Activated naive CD4-positive, alpha-beta T cell treated with anti-CD3 and anti-CD28 coated beads, Interleukin-2, amount 10 ng/mL, durations not matched to agents 7 days and 5 days (primary cell): ENCODE data around the gene ZDHHC11.
"Not testable (repeated sequence)": the region's sequence is repeated elsewhere in the genome, so short reads cannot be mapped to it uniquely, and the experiment has no call there.

Experiments used
- CTCF ChIA-PET: fragments of 350-600 bp; sonication (Branson Sonifier 250); formaldehyde crosslinking; loops from one replicate; lab custom pipeline; 2021; ENCODE audit warnings: antibody characterized with exemption; lab: Charles Lee
- DNase-seq: peaks from one replicate; pipeline ENCODE4 v3.0.0-alpha.2; 2020
- H3K27ac Mint-ChIP-seq: one replicate; pipeline ENCODE4 v1.8.0; 2021; ENCODE audit warnings: mild to moderate bottlenecking, moderate library complexity, mixed read lengths
- H3K27me3 Mint-ChIP-seq: one replicate; pipeline ENCODE4 v1.8.0; 2021; ENCODE audit warnings: mild to moderate bottlenecking, mixed read lengths
- H3K36me3 Mint-ChIP-seq: one replicate; pipeline ENCODE4 v1.8.0; 2021; ENCODE audit warnings: mixed read lengths
- H3K4me1 Mint-ChIP-seq: one replicate; pipeline ENCODE4 v1.8.0; 2021; ENCODE audit warnings: mixed read lengths
- H3K4me3 Mint-ChIP-seq: one replicate; pipeline ENCODE4 v1.8.0; 2021; ENCODE audit warnings: mild to moderate bottlenecking, moderate library complexity, mixed read lengths
- H3K9me3 Mint-ChIP-seq: one replicate; pipeline ENCODE4 v1.8.0; 2021; ENCODE audit warnings: mixed read lengths

Gene ZDHHC11

DNA sequence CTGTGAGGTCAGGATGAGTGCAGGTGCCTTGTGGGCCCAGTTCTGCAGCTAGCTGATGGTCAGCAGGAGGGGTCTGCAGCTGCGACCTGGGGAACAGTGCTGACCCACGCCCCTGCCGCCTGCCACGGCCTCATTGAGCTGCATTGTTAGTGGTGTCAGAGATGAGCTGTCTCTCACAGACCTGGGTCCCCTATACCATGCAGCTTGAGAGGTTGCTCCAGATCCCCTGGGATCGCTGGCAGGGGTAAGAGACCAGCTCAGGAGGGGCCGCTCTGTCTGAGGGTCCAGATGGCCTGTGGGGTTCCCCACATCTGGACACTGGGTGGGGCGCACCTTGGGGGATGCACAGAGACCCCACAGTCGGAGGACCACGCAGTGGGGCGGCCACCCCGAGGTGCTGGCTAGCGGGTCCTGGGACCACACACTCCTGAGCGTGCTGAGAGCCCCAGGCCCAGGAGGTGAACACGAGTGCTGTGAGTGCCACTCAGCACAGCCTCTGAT is 13.1 kb downstream of the ZDHHC11 start:
- H3K27ac Mint-ChIP-seq, H3K4me3 Mint-ChIP-seq, H3K27me3 Mint-ChIP-seq, H3K36me3 Mint-ChIP-seq, H3K9me3 Mint-ChIP-seq, CTCF ChIA-PET, DNase-seq, H3K4me1 Mint-ChIP-seq: not testable (repeated sequence)

DNA sequence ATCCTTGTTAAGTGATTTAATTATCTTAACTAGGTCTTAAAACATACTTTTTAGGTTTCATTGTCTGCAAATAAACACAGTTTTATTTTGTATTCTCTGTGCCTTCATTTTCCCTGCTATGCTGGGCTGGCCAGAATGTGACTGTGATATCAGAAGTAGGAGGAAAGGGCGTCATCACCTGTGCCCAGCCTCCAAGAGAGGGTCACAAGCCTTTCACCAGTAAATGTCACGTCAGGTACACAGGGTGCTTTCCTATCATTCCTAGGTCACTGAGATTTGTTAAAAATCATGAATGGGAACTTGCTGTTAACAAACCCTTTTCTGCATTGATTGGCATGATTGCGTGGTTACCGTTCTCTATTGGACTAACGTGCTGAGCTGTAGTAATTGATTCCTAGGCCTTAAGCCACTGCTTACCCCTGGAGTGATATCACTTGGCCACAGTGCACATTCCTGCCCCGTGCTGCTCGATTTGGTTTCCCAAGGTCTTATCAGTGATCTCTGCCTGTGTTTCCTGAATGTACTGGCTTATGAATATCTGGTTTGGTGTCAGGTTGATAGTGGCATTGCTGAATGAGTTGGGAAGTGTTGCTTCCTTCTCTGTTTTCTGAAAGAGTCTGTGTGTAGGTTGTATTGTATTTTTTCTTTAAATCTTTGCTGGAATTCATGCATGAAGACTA is 14.7 kb downstream of the ZDHHC11 start:
- H3K27me3 Mint-ChIP-seq, H3K27ac Mint-ChIP-seq, CTCF ChIA-PET, H3K36me3 Mint-ChIP-seq, H3K9me3 Mint-ChIP-seq, H3K4me1 Mint-ChIP-seq, H3K4me3 Mint-ChIP-seq: not testable (repeated sequence)
- DNase-seq, result peak; percentile 12

DNA sequence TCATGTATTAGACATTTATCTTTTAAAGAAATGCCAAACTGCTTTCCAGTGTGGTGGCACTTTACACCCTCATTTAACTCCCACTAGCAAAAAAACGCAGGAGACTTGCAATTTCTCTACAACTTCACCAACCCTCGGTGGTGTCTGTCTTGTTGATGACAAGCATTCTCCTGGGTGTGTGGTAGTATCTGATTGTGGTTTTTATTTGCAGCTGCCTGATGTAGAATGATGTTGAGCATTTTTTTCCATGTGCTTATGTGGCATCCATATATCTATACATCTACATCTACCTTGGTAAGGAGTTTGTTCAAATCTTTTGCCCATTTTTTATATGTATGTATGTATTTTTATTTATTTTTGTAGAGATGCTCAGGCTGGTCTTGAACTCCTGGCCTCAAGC is 16.8 kb downstream of the ZDHHC11 start:
- H3K9me3 Mint-ChIP-seq, CTCF ChIA-PET: not testable (repeated sequence)

DNA sequence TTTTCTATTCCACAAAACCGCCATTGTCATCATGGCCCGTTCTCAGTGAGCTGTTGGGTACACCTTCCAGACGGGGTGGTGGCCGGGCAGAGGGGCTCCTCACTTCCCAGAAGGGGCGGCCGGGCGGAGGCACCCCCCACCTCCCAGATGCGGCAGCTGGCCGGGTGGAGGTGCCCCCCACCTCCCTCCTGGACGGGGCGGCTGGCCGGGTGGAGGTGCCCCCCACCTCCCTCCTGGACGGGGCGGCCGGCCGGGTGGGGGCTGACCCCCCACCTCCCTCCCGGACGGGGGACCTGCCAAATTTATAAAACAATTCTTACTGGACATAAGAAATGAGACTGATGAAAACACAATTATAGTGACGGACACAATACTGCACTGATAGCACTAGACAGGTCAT is 22.6 kb downstream of the ZDHHC11 start:
- H3K27ac Mint-ChIP-seq, H3K9me3 Mint-ChIP-seq, CTCF ChIA-PET, H3K27me3 Mint-ChIP-seq, DNase-seq, H3K36me3 Mint-ChIP-seq, H3K4me3 Mint-ChIP-seq, H3K4me1 Mint-ChIP-seq: not testable (repeated sequence)

More for the DNA sequence above, 16.8 kb downstream of the ZDHHC11 start:
- H3K36me3 Mint-ChIP-seq, H3K4me3 Mint-ChIP-seq, H3K27ac Mint-ChIP-seq, DNase-seq, H3K4me1 Mint-ChIP-seq, H3K27me3 Mint-ChIP-seq: not testable (repeated sequence)

DNA sequence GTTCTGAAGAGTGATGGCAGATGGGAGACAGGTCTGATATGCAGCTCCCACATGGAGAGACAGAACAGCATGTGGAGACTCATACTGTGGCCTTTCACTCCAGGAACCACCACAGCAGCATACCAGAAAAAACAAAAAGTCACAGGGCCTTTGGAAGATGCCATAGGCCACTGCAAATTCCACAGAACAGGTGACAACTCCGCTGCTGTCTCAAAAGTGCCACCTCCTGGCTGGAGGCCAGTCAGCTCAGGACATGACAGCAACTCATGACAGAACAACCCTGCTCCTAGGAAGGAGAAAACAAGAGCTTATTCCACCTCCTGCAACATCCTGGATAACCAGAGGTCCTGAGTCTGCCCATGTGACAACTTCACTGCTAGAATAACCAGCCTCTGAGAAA is 25.2 kb downstream of the ZDHHC11 start:
- CTCF ChIA-PET, H3K9me3 Mint-ChIP-seq, DNase-seq, H3K4me3 Mint-ChIP-seq, H3K27me3 Mint-ChIP-seq, H3K4me1 Mint-ChIP-seq, H3K36me3 Mint-ChIP-seq, H3K27ac Mint-ChIP-seq: not testable (repeated sequence)

DNA sequence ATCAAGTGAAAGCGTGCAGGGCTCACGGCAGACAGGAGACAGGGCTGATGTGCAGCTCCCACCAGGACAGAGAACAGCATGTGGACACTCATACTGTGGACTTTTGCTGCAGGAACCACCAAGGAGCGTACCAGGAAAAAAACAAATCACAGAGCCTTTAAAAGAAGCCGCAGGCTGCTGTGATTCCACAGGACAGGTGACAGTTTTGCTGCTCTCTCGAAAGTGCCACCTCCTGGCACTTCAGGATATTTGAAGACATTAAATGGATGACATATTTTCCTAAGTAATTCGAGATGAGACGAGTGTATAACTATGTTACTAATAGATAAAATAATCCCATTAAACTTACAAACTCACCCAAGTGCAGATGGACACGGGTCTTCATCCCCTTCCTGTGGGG is 29.3 kb downstream of the ZDHHC11 start:
- Mint-ChIP-seq H3K27ac (no peak overlapping the region), H3K4me1 (no peaks in the 10 kb centered on the region), H3K36me3 (no peaks in the 10 kb centered on the region), H3K27me3 (no peaks in the 10 kb centered on the region), H3K9me3 (no peaks in the 10 kb centered on the region), H3K4me3 (no peak overlapping the region)
- CTCF ChIA-PET, result no interaction called here
- DNase-seq, result no peak

DNA sequence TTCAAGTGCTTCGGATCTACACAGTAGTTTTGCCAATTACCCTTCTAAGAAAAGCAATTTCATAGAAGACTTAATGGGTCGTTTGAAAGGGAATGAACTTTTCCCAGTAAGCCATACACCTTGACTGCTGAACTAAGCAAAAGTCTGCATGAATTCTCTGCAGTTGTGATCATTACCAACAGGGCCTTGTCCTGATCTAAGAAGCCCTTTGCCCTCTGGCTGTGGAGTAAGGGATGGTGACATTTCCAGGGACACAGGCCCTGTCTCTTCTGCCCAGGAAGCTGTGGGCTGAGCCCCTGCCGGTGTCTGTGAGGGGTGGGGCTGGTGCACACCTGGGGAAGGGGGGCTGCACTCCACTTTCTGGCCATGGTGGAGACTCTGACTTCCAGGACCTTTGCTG is 30.5 kb downstream of the ZDHHC11 start:
- H3K27ac Mint-ChIP-seq, result no peak overlapping the region
- CTCF ChIA-PET, result no interaction called here
- H3K4me1 Mint-ChIP-seq, result no peaks in the 10 kb centered on the region
- no peaks in the 10 kb centered on the region for H3K9me3 Mint-ChIP-seq
- H3K27me3 Mint-ChIP-seq, result no peaks in the 10 kb centered on the region
- DNase-seq, result no peak
- no peaks in the 10 kb centered on the region for H3K36me3 Mint-ChIP-seq
- H3K4me3 Mint-ChIP-seq, result no peak overlapping the region

DNA sequence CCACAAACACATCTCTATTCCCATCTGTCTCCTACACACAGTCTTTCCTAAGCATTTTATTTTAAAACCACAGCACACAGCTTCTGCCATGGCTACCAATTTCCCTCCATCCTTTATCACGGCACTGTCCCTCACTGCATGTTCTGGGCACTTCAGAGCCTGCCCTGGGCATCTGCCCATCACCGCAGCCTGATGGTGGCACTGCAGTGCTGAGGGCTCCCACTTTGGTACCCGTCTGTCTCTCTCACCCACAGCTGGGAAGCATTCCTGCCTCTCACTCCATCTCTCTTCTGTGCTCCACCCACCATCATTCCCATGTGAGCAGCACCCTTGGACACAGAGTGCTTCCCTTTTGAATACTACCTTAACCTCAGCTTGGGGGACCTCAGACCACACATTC is 31.7 kb downstream of the ZDHHC11 start:
- CTCF ChIA-PET, result no interaction called here
- Mint-ChIP-seq H3K9me3 (no peaks in the 10 kb centered on the region), H3K4me1 (no peaks in the 10 kb centered on the region), H3K36me3 (no peaks in the 10 kb centered on the region), H3K4me3 (no peak overlapping the region), H3K27me3 (no peaks in the 10 kb centered on the region), H3K27ac (no peak overlapping the region)
- DNase-seq, result no peak

DNA sequence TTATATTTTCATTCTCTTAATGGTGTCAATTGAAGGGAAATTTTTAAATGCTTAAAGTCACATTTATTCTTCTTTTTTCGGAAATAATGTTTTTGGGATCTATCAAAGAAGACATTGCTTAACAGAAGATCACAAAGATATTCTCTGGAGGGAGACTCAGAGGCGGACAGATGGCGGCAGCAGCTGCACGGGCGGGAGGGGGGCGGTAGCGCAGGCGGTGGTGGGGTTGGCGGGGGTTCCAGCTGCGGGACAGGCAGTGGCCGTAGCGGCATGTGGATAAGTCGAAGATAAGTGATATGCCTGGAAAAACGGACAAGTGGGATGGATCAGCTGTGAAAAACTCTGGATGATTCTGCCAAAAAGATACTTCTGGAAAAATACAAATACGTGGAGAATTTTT is 34.6 kb downstream of the ZDHHC11 start:
- DNase-seq, result no peak
- Mint-ChIP-seq H3K27ac (no peak overlapping the region), H3K4me3 (no peak overlapping the region), H3K27me3 (no peaks in the 10 kb centered on the region), H3K4me1 (no peaks in the 10 kb centered on the region), H3K36me3 (no peaks in the 10 kb centered on the region), H3K9me3 (no peaks in the 10 kb centered on the region)
- CTCF ChIA-PET, result no interaction called here

DNA sequence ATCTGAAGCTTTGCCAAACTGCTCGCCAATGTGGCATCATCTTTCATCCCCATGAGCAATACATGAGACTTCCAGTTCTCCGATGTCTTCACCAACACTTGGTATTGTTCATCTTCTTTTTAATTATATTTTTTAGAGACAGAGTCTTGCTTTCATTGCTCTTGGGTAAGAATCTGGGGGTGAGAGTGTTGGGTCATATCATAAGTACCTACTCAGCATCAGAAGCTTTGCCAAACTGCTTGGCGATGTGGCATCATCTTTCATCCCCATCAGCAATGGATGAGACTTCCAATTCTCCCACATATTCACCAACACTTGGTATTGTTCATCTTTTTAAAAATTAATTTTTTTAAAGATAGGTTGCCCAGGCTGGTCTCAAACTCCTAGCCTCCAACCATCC is 35.3 kb downstream of the ZDHHC11 start:
- H3K27ac Mint-ChIP-seq, result no peak overlapping the region
- CTCF ChIA-PET, result no interaction called here
- DNase-seq, result no peak
- H3K9me3 Mint-ChIP-seq, result no peaks in the 10 kb centered on the region
- no peaks in the 10 kb centered on the region for H3K27me3 Mint-ChIP-seq
- no peaks in the 10 kb centered on the region for H3K4me1 Mint-ChIP-seq
- H3K36me3 Mint-ChIP-seq, result no peaks in the 10 kb centered on the region
- H3K4me3 Mint-ChIP-seq, result no peak overlapping the region

DNA sequence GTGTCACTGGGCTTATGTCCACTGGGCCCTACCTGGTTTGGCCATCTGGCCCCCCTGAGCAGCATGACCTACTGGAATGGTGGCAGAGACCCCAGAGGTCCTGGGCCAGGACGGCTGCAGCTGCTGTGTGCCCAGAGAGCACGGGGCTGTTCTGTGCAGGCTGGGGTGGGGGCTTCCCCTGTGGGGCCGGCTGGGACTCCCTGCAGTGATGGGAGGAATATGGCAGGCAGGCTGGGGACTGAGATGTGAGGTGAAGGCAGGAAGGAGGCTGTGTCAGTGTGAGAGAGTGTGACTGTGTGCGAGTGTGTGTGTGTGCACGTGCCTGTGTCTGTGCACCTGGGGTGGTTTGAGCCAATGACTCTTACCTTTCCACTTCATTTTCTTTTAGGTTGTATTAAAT is 37.2 kb downstream of the ZDHHC11 start:
- CTCF ChIA-PET, H3K4me1 Mint-ChIP-seq, H3K9me3 Mint-ChIP-seq, H3K27ac Mint-ChIP-seq, DNase-seq, H3K4me3 Mint-ChIP-seq, H3K36me3 Mint-ChIP-seq, H3K27me3 Mint-ChIP-seq: not testable (repeated sequence)

DNA sequence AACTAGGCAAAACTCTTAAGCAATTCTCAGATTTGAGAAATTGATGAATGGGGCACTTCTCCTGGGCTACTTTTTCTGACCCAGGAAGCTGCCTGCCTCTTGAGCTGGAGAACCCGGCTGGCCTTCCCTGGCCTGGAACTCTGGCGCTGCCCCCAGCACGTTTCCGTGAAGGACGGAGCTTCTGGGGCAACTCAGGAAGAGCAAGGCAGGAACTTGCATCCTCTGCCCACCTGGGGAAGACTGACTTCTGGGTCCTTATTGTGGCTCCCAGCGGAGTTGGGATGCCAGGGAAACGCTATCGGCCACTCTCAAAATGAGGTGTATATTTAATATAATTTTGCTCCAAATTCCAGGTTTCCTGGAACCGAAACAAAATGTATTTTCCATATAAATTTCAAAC is 39.4 kb downstream of the ZDHHC11 start:
- H3K27ac Mint-ChIP-seq, H3K36me3 Mint-ChIP-seq, H3K4me1 Mint-ChIP-seq, DNase-seq, H3K27me3 Mint-ChIP-seq, H3K9me3 Mint-ChIP-seq, H3K4me3 Mint-ChIP-seq, CTCF ChIA-PET: not testable (repeated sequence)

DNA sequence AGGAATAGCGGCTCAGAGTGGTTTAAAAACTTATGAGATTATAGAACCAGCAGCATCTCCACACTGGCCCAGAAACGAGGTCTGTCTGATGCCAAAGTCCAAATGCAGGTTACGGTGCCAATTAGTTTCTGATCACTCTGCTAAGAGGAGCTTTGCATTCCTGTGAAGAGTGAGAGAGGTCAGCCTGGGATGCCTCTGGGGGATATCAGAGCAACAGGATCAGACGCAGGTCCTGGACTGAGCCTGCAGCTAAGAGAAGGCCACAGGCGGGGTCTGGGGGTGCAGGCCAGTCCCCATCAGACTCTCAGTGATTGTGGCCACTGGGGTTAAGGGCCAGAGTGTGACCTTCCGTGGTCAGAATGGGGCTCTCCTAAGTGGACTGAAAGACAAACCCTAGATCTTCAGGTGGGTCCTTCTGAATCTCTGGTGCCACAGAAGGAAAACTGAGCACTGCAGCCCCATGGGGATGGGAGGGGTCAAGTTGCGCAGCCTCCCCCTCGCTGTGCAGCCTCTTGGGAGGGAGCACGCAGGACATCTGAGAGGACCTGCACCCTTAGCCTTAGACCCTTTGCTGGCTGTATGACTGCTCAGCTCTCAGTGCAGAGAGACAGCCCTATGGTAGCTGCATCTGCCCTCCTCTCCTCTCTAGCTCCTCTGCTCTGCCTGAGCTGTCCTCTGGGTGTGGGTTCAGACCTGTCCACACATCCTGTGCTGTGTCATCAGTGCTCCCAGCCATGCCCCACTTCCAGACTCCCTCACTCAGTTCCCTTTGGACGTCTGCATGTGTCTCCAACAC is 42.9 kb downstream of the ZDHHC11 start:
- H3K27ac Mint-ChIP-seq, H3K4me1 Mint-ChIP-seq, CTCF ChIA-PET, H3K27me3 Mint-ChIP-seq, DNase-seq, H3K36me3 Mint-ChIP-seq, H3K4me3 Mint-ChIP-seq: not testable (repeated sequence)
- peaks cover 10% of the 10 kb centered on the region for H3K9me3 Mint-ChIP-seq

DNA sequence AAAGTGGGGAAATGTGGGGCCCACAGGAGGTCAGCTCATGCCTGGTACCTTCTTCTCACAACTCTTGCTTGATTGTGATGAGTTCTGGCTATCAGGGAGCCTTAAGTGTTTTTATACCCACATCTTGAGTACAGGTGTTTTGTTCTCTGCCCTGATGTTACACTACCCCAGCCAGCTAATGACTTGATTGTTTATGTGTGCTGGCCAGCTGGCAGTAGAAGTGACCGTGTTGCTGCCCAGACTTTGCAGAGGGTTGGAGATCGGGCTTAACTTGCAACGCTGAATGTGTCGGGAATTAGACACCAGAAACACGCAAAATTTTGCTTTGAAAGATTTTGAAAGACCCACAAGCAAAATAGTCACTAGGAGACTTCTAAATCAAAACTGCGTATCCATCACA is 49.3 kb downstream of the ZDHHC11 start:
- Mint-ChIP-seq H3K9me3 (peaks cover 12% of the 10 kb centered on the region), H3K36me3 (peaks cover 4% of the 10 kb centered on the region), H3K27ac (no peak overlapping the region), H3K27me3 (peaks cover 5% of the 10 kb centered on the region), H3K4me3 (no peak overlapping the region), H3K4me1 (no peaks in the 10 kb centered on the region)
- CTCF ChIA-PET, result no interaction called here
- no peak for DNase-seq

DNA sequence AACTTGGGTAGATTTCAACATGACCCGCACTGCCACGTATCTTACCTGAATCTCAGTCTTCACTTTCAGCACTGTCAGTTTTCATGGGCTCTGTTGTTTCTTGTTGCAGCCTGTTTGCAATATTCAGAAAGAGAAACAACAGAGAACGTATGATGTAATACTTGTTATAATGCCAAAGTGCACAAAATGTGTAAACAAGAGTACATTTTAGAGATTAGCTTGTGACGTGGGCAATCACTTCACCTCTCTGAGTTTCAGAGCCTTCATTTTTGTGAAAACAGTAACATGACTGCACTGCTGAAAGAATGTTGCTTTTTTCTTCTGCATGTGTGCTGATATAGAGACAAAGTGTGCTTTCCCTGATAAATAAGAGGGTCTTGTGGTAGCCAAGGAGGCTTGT is 49.7 kb downstream of the ZDHHC11 start:
- DNase-seq, H3K27ac Mint-ChIP-seq, H3K27me3 Mint-ChIP-seq: not testable (repeated sequence)

More for the DNA sequence above, 49.7 kb downstream of the ZDHHC11 start:
- H3K4me3 Mint-ChIP-seq, H3K4me1 Mint-ChIP-seq, H3K36me3 Mint-ChIP-seq, CTCF ChIA-PET: not testable (repeated sequence)
- peaks cover 13% of the 10 kb centered on the region for H3K9me3 Mint-ChIP-seq
